Measurements from ENCODE around the gene BCL11A.

The BCL11A gene

DNA sequence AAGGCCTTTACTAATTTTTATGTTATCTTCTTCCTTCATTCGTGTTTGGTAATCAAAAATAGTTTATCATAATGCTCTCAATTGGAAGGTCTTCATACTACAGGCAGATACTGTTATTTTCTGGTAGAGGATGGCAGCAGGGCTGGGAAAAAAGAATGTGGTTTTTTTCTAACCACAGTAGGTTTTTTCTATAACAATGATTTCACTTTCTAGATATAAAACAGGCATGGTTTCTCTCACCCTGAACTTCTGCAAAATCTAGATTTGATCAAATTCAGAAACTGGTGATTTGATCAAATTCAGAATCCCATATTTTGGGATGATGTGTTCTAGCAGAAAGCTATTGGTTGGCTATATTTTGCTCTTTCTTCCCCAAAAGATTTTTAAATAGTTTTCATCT, 27.6 kb downstream of the BCL11A start:
- DNase-seq (ENCODE audit: low read depth), result no peak

DNA sequence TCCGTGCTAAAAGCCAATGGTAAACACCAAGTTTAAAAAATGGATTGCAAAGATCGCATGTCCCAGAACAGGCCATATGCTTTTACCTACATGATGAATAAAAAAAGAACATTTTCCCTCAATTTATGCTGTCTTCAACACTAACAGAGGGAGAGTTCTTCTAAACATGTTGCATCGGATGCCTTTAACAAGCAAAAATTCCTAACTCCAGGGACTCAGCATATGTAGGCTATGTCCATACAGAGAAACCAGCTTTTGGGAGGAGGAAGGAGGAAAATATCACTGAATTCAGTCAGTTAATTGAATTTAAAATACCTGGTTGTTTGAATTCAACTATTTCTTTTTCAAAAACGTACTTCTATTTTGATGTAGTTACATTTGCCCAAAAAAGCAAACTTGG, 28.6 kb downstream of the BCL11A start:
- no peak for DNase-seq (ENCODE audit: low read depth)

DNA sequence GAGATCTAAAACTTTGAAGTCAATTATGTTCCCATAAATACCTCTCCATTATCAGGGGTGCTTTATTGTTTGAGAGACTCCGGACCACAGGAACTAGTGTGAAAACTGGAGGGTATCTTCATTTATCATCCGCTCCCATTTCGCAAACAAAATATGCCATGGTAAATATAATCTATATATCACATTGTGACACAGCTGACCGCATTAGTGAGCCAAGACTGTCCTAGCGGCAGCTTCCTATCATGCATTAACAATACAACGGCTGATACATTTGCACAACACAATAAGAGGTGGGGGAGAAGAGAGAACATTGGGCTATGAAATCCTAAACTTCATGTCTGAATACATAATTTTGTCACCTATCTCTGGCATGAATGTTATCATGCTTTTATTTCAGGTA, 29.5 kb downstream of the BCL11A start:
- DNase-seq (ENCODE audit: low read depth), result no peak

DNA sequence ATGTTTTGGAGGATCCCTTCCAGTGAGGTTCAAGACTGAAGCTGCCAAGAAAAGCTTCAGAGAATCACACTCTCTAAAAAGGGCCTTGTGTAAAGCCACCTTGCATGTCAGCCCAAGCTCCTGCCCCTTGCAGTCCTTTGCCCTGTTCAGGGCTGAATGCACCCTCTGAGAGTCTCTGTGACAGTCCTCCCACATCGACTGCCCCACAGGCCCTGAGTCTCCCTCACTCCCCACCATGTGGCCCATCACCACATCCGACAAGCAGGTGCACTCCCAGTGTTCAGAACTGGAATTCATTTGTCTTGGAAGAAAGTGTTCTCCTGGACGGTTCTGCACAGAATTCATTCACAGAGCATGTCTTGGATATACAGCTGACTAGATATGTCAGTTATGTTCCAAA, 31.0 kb downstream of the BCL11A start:
- DNase-seq (ENCODE audit: low read depth), result no peak

DNA sequence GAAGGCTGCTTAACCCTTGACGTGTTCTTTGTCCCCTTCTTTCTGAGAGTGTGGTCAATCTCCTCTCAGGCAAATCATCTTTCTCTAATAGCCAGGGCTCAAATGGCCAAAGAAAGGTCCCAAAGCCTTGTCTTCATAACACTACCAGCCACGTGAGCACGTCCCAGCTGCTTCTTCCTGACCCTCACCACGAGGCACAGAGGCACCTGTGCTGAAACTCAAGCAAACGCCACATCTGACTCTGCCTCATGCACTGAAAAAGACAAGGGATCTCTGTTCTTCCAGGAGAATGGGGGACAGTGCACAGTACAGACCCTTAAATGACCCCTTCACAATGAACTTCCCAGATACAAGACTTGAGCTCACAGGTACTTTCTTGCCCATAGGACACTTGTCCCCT, 31.8 kb downstream of the BCL11A start:
- no peak for DNase-seq (ENCODE audit: low read depth)

DNA sequence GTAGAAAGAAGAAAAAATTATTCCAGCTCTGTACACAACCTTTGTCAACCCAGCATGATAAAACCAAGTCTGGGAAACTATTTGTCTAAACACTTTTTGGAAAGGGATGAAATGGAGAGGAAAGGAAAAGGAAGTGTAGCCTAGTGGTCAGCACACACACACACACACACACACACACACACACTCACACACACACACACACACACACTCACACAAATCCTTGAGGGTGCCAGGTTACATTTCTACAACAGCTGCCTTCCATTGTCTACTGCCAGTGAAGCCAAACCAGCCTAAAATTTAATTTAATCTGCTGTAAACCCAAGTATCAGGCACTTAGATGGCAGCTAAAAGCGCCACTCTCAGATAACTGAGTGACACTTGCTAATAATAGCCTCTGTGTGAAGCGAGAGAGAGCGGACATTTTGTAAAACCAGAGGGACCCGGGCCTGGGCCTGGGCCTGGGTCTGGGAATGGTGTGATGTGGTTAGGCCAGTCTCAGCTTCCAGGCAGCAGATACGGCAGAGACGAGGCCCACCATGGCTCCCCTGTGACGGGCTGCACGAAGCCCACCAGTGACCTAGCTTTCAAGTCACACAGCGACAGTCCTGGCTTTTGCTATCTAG, 32.4 kb downstream of the BCL11A start:
- DNase-seq (ENCODE audit: low read depth), result no peak

DNA sequence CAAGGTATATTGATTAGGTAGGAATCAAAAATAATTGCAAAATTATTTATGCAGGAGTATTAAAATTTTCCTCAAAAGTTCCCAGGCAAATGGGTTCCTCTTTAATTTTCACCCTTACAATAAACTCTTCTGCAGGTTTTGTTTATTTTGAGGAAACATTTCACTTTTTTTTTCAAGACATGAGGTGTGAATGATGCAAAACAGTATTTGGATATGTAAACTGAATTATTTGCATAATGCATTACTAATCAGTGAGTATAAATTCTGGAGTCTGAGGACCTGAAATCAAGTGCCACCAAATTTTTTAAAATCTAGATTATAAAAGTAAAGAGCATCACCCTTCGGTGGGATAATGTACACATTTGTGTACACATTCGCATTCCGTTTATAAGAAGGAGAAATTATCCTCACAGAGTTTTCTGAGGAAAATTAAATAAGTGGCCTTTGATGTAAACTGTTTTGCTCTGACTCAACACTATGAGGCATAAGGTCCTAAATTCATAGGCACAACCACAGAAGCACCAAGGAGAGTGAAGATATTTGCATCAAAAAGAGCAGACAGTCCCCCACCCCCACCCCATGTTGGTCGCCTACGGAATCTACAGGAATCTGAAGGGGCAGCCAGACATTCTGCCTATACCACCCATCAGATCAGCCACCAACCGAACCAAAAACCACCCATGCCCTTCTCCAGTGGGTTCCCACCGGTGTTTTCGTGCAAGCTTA, 33.1 kb downstream of the BCL11A start:
- peak; percentile 27 for DNase-seq (ENCODE audit: low read depth)

DNA sequence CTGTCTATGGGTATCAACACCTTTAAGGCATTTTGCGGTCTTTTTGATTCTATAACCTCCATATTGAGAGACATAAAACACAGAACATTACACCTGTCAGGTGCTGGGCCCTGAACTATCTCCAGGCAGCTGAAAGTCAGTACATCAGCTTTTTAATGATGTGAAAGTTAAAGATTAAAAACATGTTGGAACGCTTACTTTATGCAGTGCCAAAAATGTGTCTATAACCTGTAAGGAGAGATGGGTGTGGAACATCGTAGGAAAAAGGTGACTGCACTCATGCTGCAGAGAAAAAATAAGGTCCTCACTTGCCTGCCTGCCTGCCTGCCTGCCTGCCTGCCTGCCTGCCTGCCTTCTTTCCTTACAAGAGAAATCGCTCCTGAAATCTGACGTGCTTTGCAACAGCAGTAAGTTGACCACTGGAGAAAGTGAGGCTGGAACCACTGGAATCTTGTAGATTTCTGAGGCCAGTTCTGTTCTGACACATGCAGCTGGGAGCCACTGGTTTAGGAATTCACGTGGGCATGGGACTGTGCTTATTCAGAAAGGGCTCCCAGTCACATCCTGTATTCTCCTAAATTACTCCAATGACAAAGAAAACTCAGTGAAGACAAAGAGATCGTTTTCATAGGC, 34.1 kb downstream of the BCL11A start:
- peak; percentile 81 for DNase-seq (ENCODE audit: low read depth)

DNA sequence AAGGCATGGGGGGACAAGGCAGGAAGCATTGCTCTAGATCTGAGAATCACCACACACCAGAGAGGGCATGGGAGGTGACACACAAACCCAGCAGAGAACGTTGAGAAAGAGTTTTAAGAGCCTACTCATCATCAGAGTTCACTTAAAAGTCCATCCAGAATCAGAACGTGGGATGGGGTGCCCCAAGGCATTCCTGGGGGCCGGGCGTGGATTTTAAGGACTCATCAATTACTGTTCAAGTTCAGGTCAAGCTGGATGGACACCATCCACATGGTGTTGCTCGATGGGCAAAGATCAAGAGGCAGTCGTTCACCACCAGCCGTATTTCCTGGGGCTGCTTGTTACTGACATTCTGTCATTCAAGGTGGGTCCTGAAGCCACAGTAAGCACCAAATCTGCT, 34.9 kb downstream of the BCL11A start:
- peak; percentile 33 for DNase-seq (ENCODE audit: low read depth)

DNA sequence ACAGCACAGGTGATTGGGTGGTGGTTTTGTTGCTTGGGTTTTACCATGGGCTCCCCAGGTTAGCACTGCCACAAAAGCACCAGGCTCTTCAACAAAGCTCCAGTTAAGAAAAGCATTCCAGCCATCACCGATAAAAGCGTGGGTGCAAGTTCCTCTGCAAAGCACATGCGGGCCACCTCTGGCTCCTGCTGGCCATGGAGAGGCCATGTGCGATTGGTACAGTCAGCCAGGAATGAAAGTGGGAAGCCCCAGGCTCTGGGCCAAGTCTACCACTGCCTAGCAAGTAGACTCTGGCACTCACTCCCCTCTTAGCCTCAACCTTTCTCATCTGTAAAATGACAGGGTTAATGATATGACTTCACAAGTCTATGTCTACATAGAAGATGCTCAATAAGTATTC, 36.0 kb downstream of the BCL11A start:
- peak; percentile 35 for DNase-seq (ENCODE audit: low read depth)

DNA sequence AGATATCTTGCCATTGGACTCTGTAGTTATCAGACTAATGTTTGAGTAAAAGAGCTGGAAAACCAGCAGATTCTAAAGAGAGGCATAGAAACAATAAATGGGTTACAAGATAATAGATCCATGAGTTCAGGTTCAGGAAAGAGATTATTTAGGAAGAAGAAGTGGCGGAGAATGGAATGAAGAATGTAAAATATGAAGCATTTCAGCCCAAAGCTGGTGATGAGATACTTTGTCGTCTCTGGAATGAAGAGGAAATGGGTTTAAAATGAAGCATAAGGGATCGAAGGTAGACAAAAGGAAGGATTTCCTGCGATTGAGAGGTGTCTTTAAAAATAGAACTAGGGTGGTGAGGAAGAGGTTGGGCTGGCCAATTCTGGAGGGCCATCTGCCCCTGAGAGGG, 36.6 kb downstream of the BCL11A start:
- no peak for DNase-seq (ENCODE audit: low read depth)

DNA sequence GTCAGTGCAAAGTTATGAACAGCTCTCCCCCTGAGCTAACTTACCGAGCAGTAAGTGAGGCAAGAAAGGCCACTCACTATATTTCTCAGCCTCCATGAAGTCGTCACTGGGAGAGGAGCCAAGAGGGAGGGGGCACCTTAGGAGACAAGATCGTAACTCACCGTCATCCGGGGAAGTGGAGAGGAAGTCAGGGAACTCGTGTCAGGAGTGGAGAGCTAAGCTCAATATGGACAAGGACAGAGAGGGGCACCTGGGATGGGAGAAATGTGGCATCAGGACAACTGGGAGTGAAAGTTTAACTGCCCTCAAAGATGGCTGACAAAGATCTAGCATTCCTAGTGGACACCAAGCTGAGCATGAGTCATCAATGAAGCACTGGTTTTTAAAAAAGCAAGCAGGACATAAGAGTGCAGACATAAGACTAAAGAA, 37.1 kb downstream of the BCL11A start:
- DNase-seq (ENCODE audit: low read depth), result peak; percentile 95

DNA sequence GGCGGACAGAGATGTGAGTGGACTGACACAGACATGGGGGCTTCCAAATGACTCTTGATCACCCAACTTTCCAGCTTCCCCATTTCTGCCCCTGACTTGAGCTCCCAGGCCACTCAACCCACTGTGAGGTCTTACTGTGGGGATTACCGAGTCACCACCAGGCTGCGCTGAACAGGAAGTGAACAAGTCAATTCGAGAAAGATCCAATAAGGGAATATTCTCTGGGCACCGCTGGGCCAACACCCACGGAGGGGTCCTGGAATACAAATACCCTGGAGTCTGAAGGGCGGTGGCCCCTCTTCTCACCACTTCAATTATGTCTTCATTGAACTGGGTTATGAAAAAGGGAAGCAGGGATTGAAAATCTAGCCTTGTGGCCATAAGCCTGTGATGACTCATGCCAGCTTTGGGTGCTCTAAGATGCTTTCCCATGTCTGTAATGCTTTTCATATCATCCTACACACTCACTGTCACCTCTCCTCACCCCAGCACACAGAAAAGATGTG, 37.7 kb downstream of the BCL11A start:
- peak; percentile 96 for DNase-seq (ENCODE audit: low read depth)

DNA sequence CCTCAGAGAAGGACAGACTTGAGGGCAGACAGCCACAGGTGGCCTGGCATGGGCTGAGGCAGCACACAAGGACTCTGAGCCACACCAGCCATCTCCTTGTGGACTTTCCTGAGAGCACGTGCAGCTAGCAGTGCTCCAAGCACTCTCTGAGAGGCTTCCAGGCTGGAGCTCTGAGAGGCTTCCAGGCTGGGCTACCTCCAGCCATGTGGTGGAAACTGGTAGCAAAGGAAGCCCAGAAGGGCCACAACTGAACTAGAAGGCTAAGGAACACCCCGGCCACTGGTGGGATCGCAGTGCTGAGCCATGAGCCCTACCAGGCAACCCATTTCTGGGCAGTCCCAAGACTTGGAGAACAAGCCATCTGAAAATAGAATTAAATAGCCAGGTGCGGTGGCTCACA, 39.5 kb downstream of the BCL11A start:
- no peak for DNase-seq (ENCODE audit: low read depth)

DNA sequence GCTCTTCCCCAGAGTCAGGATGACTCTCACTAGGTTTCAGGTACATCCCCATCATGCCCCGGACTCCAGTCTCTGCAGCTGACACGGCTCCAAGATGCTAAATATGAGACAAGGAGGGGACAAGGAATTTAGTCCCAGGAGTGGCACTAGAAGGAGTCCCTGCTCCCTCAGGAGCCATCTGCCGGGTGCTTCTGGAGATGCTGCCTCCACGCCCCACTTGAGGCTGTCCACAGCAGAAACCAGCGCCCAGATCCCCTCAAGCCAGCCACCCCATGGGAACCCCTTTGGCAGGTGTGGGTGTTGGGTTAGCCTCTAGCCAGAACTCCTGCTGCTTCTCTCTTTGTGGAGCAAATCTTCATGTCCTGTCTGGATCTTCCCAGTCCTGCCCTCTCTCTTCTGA, 40.3 kb downstream of the BCL11A start:
- DNase-seq (ENCODE audit: low read depth), result no peak

DNA sequence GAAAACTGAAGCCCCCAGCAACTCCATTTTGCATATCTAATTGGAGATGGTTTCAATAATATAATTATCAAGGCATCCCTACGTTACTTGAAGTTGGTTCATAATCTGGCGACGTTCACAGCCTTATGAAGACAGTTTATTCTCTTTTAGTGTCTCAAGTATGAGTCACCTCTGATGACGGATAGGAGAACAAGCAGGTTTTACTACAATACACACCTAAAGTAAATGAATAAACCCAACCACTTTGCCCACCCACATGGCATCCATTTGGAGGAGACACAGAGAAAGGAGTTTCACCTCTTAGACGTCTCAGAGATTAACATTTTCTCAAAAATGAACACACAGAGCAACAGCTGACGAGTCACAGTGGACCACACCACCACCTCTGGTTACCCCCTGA, 40.8 kb downstream of the BCL11A start:
- DNase-seq (ENCODE audit: low read depth), result no peak

DNA sequence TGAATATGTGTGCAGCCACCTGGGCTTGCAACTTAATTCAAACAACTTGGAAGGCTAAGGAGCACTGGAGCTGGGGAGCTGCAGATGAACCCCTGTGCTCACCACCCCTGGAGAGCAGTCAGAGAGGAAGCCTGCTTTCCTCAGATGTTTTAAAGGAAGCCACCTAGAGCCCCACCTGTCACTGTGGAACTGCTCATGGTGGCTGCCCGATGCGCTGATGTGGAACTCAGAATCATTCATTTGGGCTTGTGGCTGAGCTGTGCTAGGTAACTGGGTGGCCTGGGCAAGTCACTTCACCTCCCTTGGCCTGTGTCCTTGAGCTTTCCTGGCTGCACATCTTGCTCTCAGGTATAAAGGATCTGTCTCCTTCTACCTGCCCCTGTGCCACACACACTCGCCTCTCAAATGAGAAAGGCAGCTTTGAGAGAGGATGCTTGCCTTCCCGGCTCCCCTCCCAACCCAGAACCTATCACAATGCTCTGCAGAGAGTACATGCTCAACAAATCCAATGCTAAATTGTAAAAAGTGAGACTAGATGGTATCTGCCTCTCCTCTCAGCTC, 41.3 kb downstream of the BCL11A start:
- DNase-seq (ENCODE audit: low read depth), result no peak

DNA sequence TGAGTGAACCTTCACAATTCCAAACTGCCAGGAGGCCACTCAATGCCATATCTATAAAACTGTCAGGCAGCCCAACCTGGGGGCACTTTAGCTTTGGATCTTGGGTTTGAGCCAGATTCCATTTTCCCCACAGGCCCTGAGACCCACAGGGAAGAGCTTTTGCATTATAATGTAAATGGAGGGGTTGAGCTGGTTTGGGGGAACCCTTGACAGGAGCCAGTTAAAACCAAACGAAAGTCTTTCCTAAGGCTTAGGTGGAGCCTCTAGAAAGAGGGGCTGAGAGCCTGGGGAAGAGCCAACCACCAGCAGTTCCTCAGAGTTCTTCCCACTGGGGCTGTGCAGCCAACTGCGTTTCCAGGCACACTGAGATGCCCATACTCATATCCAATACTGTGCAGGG, 42.7 kb downstream of the BCL11A start:
- no peak for DNase-seq (ENCODE audit: low read depth)

DNA sequence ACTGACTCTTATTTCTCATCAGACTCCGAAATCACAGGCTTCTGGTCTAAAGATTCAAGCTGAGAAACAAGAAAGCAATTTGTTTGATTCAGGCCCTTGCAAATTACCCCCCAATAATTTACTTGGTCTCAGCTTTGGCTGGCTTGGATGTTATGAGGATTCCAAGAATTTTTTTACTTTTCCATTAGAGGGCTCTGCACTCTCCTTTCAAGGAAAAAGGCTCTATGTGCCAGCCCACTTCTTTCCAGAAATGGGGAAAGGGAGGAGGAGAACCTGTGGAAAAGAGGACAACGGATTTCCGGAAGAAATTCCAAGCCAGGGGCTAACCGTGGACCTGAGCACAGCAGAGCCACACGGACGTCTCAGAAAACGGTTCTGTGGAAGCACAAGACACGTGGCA, 44.4 kb downstream of the BCL11A start:
- DNase-seq (ENCODE audit: low read depth), result peak; percentile 44

DNA sequence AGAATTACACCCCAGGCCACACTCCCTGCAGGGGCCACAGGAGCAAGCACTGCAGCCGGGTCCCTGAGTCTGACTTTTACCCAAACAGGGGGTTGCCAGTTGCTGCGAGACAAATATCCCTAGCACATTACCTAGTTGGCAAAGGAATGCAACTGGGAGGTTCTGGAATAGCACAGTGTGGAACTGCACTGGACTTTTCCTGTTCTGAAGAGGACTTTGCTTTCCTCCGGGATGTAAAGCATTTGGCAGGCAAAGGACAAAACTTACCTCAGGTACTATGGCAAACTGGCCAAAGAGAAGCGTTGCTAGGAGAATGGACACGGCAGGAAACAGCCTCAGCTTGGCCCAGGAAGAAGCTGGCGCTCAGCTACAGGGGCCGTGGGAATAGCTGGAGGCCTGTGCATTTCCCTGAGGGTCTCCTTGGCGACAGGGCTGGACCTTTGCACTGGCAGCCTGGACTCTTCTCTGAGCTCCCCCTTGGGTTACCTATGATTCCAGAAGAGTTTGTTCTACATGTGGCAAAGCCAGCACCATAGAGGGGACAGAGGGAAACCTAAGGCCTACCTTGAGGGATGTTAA, 45.0 kb downstream of the BCL11A start:
- DNase-seq (ENCODE audit: low read depth), result no peak

DNA sequence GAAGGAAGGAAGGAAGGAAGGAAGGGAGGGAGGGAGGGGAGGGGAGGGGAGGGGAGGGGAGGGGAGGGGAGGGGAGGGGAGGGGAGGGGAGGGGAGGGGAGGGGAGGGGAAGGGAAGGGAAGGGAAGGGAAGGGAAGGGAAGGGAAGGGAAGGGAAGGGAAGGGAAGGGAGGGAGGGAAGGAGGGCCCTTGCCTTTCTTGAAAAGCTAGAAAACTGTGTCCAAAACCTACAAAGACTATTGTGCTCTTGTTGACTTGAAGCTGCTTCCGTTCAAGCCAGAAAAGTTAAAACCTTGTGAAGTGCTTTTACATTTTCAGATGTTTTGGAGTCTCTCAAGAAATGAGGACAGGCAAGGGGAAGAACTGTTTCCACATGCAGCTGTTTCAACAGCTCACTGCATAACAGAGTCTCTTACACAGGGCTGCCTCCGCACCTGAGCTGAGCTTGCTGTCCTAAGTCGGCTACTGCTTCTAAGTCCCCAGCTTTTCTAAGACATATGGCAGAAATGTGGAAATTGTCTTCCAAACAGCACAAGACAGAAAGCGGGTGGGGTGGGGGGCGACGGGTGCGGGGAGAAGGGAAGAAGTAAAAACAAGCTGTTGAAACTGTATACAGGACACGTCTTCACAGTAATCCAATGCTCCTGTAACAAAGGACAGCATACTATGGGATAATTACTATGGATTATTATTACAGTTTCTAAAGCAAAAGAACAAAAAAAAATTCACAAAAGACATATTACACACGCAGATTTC, 46.1 kb downstream of the BCL11A start:
- no peak for DNase-seq (ENCODE audit: low read depth)

DNA sequence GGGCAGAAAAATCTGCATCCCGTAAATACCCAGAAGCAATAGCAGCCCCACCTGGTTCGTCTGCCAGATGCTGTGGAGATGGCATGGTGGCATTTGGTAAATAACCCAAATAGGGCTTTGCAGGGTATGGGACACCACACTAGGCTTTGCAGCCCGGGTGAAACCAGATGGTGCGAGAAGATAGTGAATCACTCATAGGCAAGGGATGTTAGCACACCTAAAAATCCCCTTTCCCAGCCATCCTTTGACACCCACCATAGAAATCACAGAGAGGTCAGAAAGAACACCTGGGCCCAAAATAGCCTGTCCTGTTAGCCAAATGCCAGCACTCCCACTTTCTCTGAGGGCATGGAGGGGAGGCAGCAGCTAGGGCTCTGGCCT, 47.6 kb downstream of the BCL11A start:
- no peak for DNase-seq (ENCODE audit: low read depth)
